B cell (primary cell): ENCODE measurements around the gene LNX1. TPM values are rescaled to one million over a fixed set of nuclear protein-coding genes. Genes with fewer than 3 reads are reported as not detected.

Experiments used
- ATAC-seq: fragments of 200-7000 bp; cut with Tn5 transposase; one replicate; pipeline ENCODE4 v1.10.0; 2021; ENCODE audit warnings: low read depth, mild to moderate bottlenecking, moderate number of reproducible peaks, moderate library complexity
- CTCF ChIA-PET: fragments of 350-600 bp; sonication (Branson Sonifier 250); formaldehyde crosslinking; loops from one replicate; lab custom pipeline; 2021; ENCODE audit warnings: antibody characterized with exemption, inconsistent platforms; lab: Charles Lee
- POLR2A ChIA-PET: fragments of 350-600 bp; sonication (Branson Sonifier 250); formaldehyde crosslinking; loops from one replicate; lab custom pipeline; 2021; ENCODE audit warnings: antibody characterized with exemption; lab: Charles Lee
- DNase-seq: peaks from one replicate; pipeline ENCODE4 v3.0.0; 2013
- H2AFZ ChIP-seq: 2 replicates; pipeline ENCODE4 v1.6.1; 2012; ENCODE audit warnings: mild to moderate bottlenecking, low read depth, low read length; ENCODE audit not compliant: insufficient read depth, poor library complexity, severe bottlenecking
- H3K27ac ChIP-seq, 2 donors: 1 replicate in 1 of 2; 2 replicates in 1 of 2; pipeline ENCODE4 v1.5.1; 2012 to 2013; ENCODE audit warnings: low read length in 2 of 2, mild to moderate bottlenecking in 2 of 2, moderate library complexity in 1 of 2
- H3K27me3 ChIP-seq, 4 experiments: fragments of 200-600 bp in 1 of 4; sonication (generic) in 1 of 4; replicated peaks in 1 of 4; 1 replicate in 2 of 4; 2 replicates in 2 of 4; pipeline versions ENCODE4 v1.6.1 to v1.7.0; 2013 to 2016; ENCODE audit warnings: low read length in 3 of 4, mild to moderate bottlenecking in 2 of 4, mixed read lengths in 1 of 4, moderate library complexity in 1 of 4; ENCODE audit not compliant: insufficient read depth in 4 of 4, control insufficient read depth in 3 of 4; ENCODE audit errors: control extremely low read depth in 1 of 4
- H3K36me3 ChIP-seq, 2 experiments: replicated peaks in 1 of 2; 1 replicate in 1 of 2; 2 replicates in 1 of 2; pipeline versions ENCODE4 v1.6.1 to v1.7.1; 2013; ENCODE audit warnings: low read length in 1 of 2; ENCODE audit not compliant: insufficient read depth in 2 of 2, control insufficient read depth in 1 of 2; ENCODE audit errors: control extremely low read depth in 1 of 2, extremely low read depth in 1 of 2
- H3K4me1 ChIP-seq, 2 donors: fragments of 200-600 bp in 1 of 2; sonication (generic) in 1 of 2; 1 replicate in 1 of 2; 2 replicates in 1 of 2; pipeline versions ENCODE4 v1.5.1 to v1.6.1; 2013 to 2017; ENCODE audit warnings: low read length in 2 of 2; ENCODE audit not compliant: control insufficient read depth in 2 of 2, insufficient read depth in 2 of 2
- H3K4me2 ChIP-seq: replicated peaks from 2 replicates; pipeline ENCODE3; 2012; ENCODE audit warnings: mild to moderate bottlenecking, low read depth, low read length; ENCODE audit not compliant: poor library complexity, severe bottlenecking
- H3K4me3 ChIP-seq, 5 experiments: fragments of 200-600 bp in 1 of 5; sonication (generic) in 1 of 5; 1 replicate in 3 of 5; 2 replicates in 2 of 5; pipeline versions ENCODE4 v1.5.1 to v1.7.0; 2011 to 2016; ENCODE audit warnings: low read length in 4 of 5, mild to moderate bottlenecking in 4 of 5, low read depth in 2 of 5, control low read depth in 1 of 5, moderate library complexity in 1 of 5; ENCODE audit not compliant: insufficient read depth in 1 of 5; ENCODE audit errors: control extremely low read depth in 1 of 5, extremely low read depth in 1 of 5
- H3K79me2 ChIP-seq: fragments of 200-600 bp; sonication (generic); one replicate; pipeline ENCODE4 v1.6.0; 2016; ENCODE audit warnings: low read length; ENCODE audit not compliant: control insufficient read depth, insufficient read depth
- H3K9ac ChIP-seq: fragments of 200-600 bp; sonication (generic); 2 replicates; pipeline ENCODE4 v1.6.1; 2017; ENCODE audit warnings: mild to moderate bottlenecking, low read length, moderate library complexity
- H3K9me3 ChIP-seq, 3 donors: one replicate each; pipeline versions ENCODE4 v1.6.1 to v1.7.1; 2013; ENCODE audit warnings: low read length in 2 of 3; ENCODE audit not compliant: control insufficient read depth in 2 of 3, insufficient read depth in 1 of 3; ENCODE audit errors: control extremely low read depth in 1 of 3
- H4K20me1 ChIP-seq: 2 replicates; pipeline ENCODE4 v1.6.0; 2012; ENCODE audit warnings: mild to moderate bottlenecking, low read length; ENCODE audit not compliant: insufficient read depth, control insufficient read depth, poor library complexity, severe bottlenecking
- H3K27ac Mint-ChIP-seq: one replicate; pipeline ENCODE4 v1.8.0; 2021; ENCODE audit warnings: mixed read lengths
- H3K27me3 Mint-ChIP-seq: one replicate; pipeline ENCODE4 v1.8.0; 2021; ENCODE audit warnings: mixed read lengths
- H3K4me1 Mint-ChIP-seq: one replicate; pipeline ENCODE4 v1.8.0; 2021; ENCODE audit warnings: mixed read lengths
- H3K4me3 Mint-ChIP-seq: one replicate; pipeline ENCODE4 v1.8.0; 2021; ENCODE audit warnings: mixed read lengths
- H3K9me3 Mint-ChIP-seq: one replicate; pipeline ENCODE4 v1.8.0; 2022; ENCODE audit warnings: mixed read lengths; ENCODE audit not compliant: insufficient read depth
- EZH2 ChIP-seq: IDR thresholded peaks from 2 replicates; pipeline ENCODE4 v1.6.1; 2012; ENCODE audit warnings: borderline replicate concordance, low read depth, mild to moderate bottlenecking, moderate library complexity, low read length; ENCODE audit not compliant: insufficient read depth, poor library complexity, severe bottlenecking
- WGBS: methylation state at CpG from one replicate; pipeline ENCODE4 v1.1.5; 2013; ENCODE audit warnings: missing lambda C conversion rate; ENCODE audit not compliant: insufficient coverage; 5-methylcytosine and 5-hydroxymethylcytosine counted together
- intact Hi-C: fragments of 100-400 bp; cut with micrococcal nuclease; formaldehyde crosslinking; loops from one replicate; pipeline ENCODE4 v1.10.0; 2022
- polyA plus RNA-seq: library from polyadenylated mRNA; depleted of rRNA; stranded (reverse); fragments of >200 nt; gene quantifications from 2 replicates; pipeline ENCODE4 v1.2.3, GENCODE V29; 2012
- total RNA-seq, 2 donors: library from RNA; stranded (reverse); fragments of 120-200 nt in 1 of 2; gene quantifications; 1 replicate in 1 of 2; 2 replicates in 1 of 2; pipeline versions ENCODE4 v1.2.3 to v1.2.4, GENCODE V29; 2013 to 2022
- TF ChIP-seq, protein P1 (sequence below): fragments of 200-600 bp; IDR thresholded peaks from one replicate; pipeline ENCODE4 v1.8.0; 2022; ENCODE audit warnings: antibody characterized with exemption, mild to moderate bottlenecking

LNX1 gene
- total and polyA plus RNA-seq, 2 donors (not counting 1 experiment from before 2014, with no cell fraction given): not detected

- H3K4me2 ChIP-seq: no peak overlapping the region
- no peak overlapping the region for H3K9ac ChIP-seq
- H3K9me3 ChIP-seq: no peaks in the 10 kb centered on the region
- Mint-ChIP-seq H3K27me3 (no peaks in the 10 kb centered on the region), H3K4me1 (no peaks in the 10 kb centered on the region), H3K4me3 (no peak overlapping the region), H3K9me3 (no peaks in the 10 kb centered on the region), H3K27ac (no peak overlapping the region)
- H3K36me3 ChIP-seq: peaks cover 0 to 22% of the 10 kb centered on the region in 2 experiments
- DNase-seq: no peak
- H2AFZ ChIP-seq: no peak overlapping the region
- TF ChIP-seq, protein P1, sequence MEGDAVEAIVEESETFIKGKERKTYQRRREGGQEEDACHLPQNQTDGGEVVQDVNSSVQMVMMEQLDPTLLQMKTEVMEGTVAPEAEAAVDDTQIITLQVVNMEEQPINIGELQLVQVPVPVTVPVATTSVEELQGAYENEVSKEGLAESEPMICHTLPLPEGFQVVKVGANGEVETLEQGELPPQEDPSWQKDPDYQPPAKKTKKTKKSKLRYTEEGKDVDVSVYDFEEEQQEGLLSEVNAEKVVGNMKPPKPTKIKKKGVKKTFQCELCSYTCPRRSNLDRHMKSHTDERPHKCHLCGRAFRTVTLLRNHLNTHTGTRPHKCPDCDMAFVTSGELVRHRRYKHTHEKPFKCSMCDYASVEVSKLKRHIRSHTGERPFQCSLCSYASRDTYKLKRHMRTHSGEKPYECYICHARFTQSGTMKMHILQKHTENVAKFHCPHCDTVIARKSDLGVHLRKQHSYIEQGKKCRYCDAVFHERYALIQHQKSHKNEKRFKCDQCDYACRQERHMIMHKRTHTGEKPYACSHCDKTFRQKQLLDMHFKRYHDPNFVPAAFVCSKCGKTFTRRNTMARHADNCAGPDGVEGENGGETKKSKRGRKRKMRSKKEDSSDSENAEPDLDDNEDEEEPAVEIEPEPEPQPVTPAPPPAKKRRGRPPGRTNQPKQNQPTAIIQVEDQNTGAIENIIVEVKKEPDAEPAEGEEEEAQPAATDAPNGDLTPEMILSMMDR: no peak
- TF ChIP-seq EZH2: no peak
- no peak overlapping the region for H3K4me3 ChIP-seq
- no peak overlapping the region for H3K27ac ChIP-seq
- no peaks in the 10 kb centered on the region for H3K27me3 ChIP-seq
- no peaks in the 10 kb centered on the region for H3K4me1 ChIP-seq
- CTCF ChIA-PET: no interaction called here
- H3K79me2 ChIP-seq: no peaks in the 10 kb centered on the region
- no peak for ATAC-seq
- intact Hi-C loops: no loop called here
- H4K20me1 ChIP-seq: peaks cover 7% of the 10 kb centered on the region
- POLR2A ChIA-PET: no interaction called here
These were observed 167.0 kb downstream of the LNX1 start for GRCh38 chr4:53424280-53424679.

DNA sequence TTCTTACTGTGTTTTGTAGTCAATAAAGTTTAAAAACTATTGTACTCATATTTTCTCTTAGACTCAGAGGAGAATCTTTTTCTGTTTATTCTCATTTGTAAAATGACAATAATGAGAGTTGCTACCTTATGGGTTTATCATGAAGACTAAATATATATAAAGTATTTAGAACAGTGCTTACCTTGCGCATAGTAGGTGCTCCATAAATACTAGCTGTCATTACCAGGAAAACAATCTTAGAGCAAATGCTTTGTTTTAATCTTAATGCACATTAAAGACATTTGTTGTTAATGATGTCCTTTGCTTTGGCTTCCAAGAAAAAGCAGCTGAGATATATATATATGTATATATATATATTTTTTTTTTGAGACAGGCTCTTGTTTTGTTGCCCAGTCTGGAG is 168.9 kb downstream of the LNX1 start:
- H3K27ac ChIP-seq: no peak overlapping the region
- H4K20me1 ChIP-seq: peaks cover 7% of the 10 kb centered on the region
- no peak overlapping the region for H3K4me2 ChIP-seq
- H3K27me3 ChIP-seq: no peaks in the 10 kb centered on the region
- DNase-seq: no peak
- no peak overlapping the region for H3K4me3 ChIP-seq
- no peaks in the 10 kb centered on the region for H3K9me3 Mint-ChIP-seq
- peaks cover 0 to 18% of the 10 kb centered on the region in 2 experiments for H3K36me3 ChIP-seq
- no peak for ATAC-seq
- CTCF ChIA-PET: no interaction called here
- peaks cover 2% of the 10 kb centered on the region for H3K79me2 ChIP-seq
- H3K27me3 Mint-ChIP-seq: no peaks in the 10 kb centered on the region
- intact Hi-C loops: no loop called here
- no peak overlapping the region for H3K4me3 Mint-ChIP-seq
- no peaks in the 10 kb centered on the region for H3K4me1 ChIP-seq
- no peaks in the 10 kb centered on the region for H3K9me3 ChIP-seq
- TF ChIP-seq, protein P1: no peak
- no peak for TF ChIP-seq EZH2
- H3K4me1 Mint-ChIP-seq: no peaks in the 10 kb centered on the region
- H3K27ac Mint-ChIP-seq: no peak overlapping the region
- POLR2A ChIA-PET: no interaction called here
- no peak overlapping the region for H3K9ac ChIP-seq
- no peak overlapping the region for H2AFZ ChIP-seq
- no CpG with 5 or more reads among the region's 1 CpG for WGBS
